Chondrocyte (in vitro differentiated cells): Measurements from ENCODE around the gene RPL22. TPM values are rescaled to one million over a fixed set of nuclear protein-coding genes. Genes with fewer than 3 reads are reported as not detected.

Experiments
- DNase-seq: peaks from one replicate; pipeline ENCODE4 v3.0.0; 2021; ENCODE audit warnings: mixed read lengths, low spot score
- H3K27ac Mint-ChIP-seq: one replicate; pipeline ENCODE4 v1.8.0; 2021; ENCODE audit warnings: mild to moderate bottlenecking, moderate library complexity, mixed read lengths; ENCODE audit not compliant: unreplicated experiment
- H3K27me3 Mint-ChIP-seq: 2 replicates; pipeline ENCODE4 v1.8.0; 2021; ENCODE audit warnings: low read depth, mixed read lengths
- H3K36me3 Mint-ChIP-seq: 2 replicates; pipeline ENCODE4 v1.8.0; 2021; ENCODE audit warnings: low read depth, mixed read lengths
- H3K4me1 Mint-ChIP-seq: 2 replicates; pipeline ENCODE4 v1.8.0; 2021; ENCODE audit warnings: low read depth, mild to moderate bottlenecking, mixed read lengths
- H3K4me3 Mint-ChIP-seq: one replicate; pipeline ENCODE4 v1.8.0; 2021; ENCODE audit warnings: mild to moderate bottlenecking, moderate library complexity, mixed read lengths; ENCODE audit not compliant: unreplicated experiment
- H3K9me3 Mint-ChIP-seq: 2 replicates; pipeline ENCODE4 v1.8.0; 2021; ENCODE audit warnings: low read depth, mixed read lengths
- CTCF ChIP-seq: fragments of 200-600 bp; sonication (generic); IDR thresholded peaks from 2 replicates; pipeline ENCODE4 v1.5.0; 2021; ENCODE audit warnings: antibody characterized with exemption, mild to moderate bottlenecking, moderate library complexity
- total RNA-seq: library from RNA; stranded (reverse); gene quantifications from 3 replicates; pipeline ENCODE4 v1.2.1, GENCODE V29; 2021

RPL22 gene
- total RNA-seq, 1 donor from 2014 or later = 220 TPM

- DNase-seq = no peak
- Mint-ChIP-seq H3K27me3 (peaks cover 31% of the 10 kb centered on the region), H3K4me1 (no peaks in the 10 kb centered on the region), H3K9me3 (no peaks in the 10 kb centered on the region), H3K27ac (no peak overlapping the region), H3K4me3 (no peak overlapping the region), H3K36me3 (no peaks in the 10 kb centered on the region)
- TF ChIP-seq CTCF = no peak
These were observed 29.2 kb downstream of the RPL22 start for GRCh38 chr1:6170116-6170741.

- DNase-seq = peak; percentile 90
- Mint-ChIP-seq H3K9me3 (no peaks in the 10 kb centered on the region), H3K36me3 (no peaks in the 10 kb centered on the region), H3K4me3 (no peak overlapping the region), H3K27me3 (peaks cover 37% of the 10 kb centered on the region), H3K4me1 (no peaks in the 10 kb centered on the region), H3K27ac (no peak overlapping the region)
- no peak for TF ChIP-seq CTCF
These were observed 30.3 kb downstream of the RPL22 start for GRCh38 chr1:6168947-6169586.

GRCh38 chr1:6167391-6168303, 31.7 kb downstream of the RPL22 start:
- Mint-ChIP-seq H3K27ac (no peak overlapping the region), H3K9me3 (no peaks in the 10 kb centered on the region), H3K27me3 (peaks cover 46% of the 10 kb centered on the region), H3K4me1 (no peaks in the 10 kb centered on the region), H3K36me3 (no peaks in the 10 kb centered on the region), H3K4me3 (no peak overlapping the region)
- no peak for DNase-seq
- no peak for TF ChIP-seq CTCF

GRCh38 chr1:6166655-6167390, 32.6 kb downstream of the RPL22 start:
- DNase-seq = no peak
- peaks cover 47% of the 10 kb centered on the region for H3K27me3 Mint-ChIP-seq
- no peaks in the 10 kb centered on the region for H3K36me3 Mint-ChIP-seq

More at GRCh38 chr1:6166655-6167390, 32.6 kb downstream of the RPL22 start:
- Mint-ChIP-seq H3K9me3 (no peaks in the 10 kb centered on the region), H3K4me1 (no peaks in the 10 kb centered on the region), H3K27ac (no peak overlapping the region), H3K4me3 (no peak overlapping the region)
- TF ChIP-seq CTCF = no peak
